Endothelial cell (in vitro differentiated cells): ENCODE results near the gene SRSF10. TPM values are rescaled to one million over a fixed set of nuclear protein-coding genes. Genes with fewer than 3 reads are reported as not detected.
"Not testable (repeated sequence)": the region's sequence is repeated elsewhere in the genome, so short reads cannot be mapped to it uniquely, and the experiment has no call there.

Source experiments
- DNase-seq: peaks from one replicate; pipeline ENCODE4 v3.0.0; 2021; ENCODE audit warnings: low spot score
- H3K27ac Mint-ChIP-seq: one replicate; pipeline ENCODE4 v1.8.0; 2021; ENCODE audit warnings: mixed read lengths, inconsistent platforms; ENCODE audit not compliant: unreplicated experiment
- H3K27me3 Mint-ChIP-seq: one replicate; pipeline ENCODE4 v1.8.0; 2021; ENCODE audit warnings: mild to moderate bottlenecking, moderate library complexity, mixed read lengths, inconsistent platforms; ENCODE audit not compliant: unreplicated experiment
- H3K36me3 Mint-ChIP-seq: one replicate; pipeline ENCODE4 v1.8.0; 2021; ENCODE audit warnings: mild to moderate bottlenecking, low read depth, mixed read lengths, inconsistent platforms; ENCODE audit not compliant: unreplicated experiment
- H3K4me1 Mint-ChIP-seq: one replicate; pipeline ENCODE4 v1.8.0; 2021; ENCODE audit warnings: mild to moderate bottlenecking, mixed read lengths, inconsistent platforms; ENCODE audit not compliant: unreplicated experiment
- H3K4me3 Mint-ChIP-seq: one replicate; pipeline ENCODE4 v1.8.0; 2021; ENCODE audit warnings: mild to moderate bottlenecking, mixed read lengths, inconsistent platforms; ENCODE audit not compliant: unreplicated experiment
- H3K9me3 Mint-ChIP-seq: one replicate; pipeline ENCODE4 v1.8.0; 2021; ENCODE audit warnings: mixed read lengths, inconsistent platforms; ENCODE audit not compliant: unreplicated experiment
- CTCF ChIP-seq: fragments of 200-600 bp; sonication (generic); IDR thresholded peaks from one replicate; pipeline ENCODE4 v1.5.0; 2021; ENCODE audit warnings: antibody characterized with exemption; ENCODE audit not compliant: unreplicated experiment
- total RNA-seq: library from RNA; stranded (reverse); fragmentation: NEBNext Ultra II Directional; extraction: Animal tissue kit (Norgen Biotek cat#: 25700); gene quantifications from one replicate; pipeline ENCODE4 v1.2.1, GENCODE V29; 2021; ENCODE audit not compliant: unreplicated experiment

The SRSF10 gene
- total RNA-seq, 1 donor from 2014 or later = 101 TPM

GRCh38 chr1:23996700-23997229 lies 16.6 kb upstream of the SRSF10 start:
- Mint-ChIP-seq H3K27me3 (no peaks in the 10 kb centered on the region), H3K4me3 (no peak overlapping the region), H3K36me3 (peaks cover 4% of the 10 kb centered on the region), H3K9me3 (no peaks in the 10 kb centered on the region), H3K27ac (no peak overlapping the region), H3K4me1 (peaks cover 2% of the 10 kb centered on the region)
- no peak for TF ChIP-seq CTCF
- no peak for DNase-seq

GRCh38 chr1:23995431-23995837 lies 15.3 kb upstream of the SRSF10 start:
- peaks cover 4% of the 10 kb centered on the region for H3K36me3 Mint-ChIP-seq
- no peak overlapping the region for H3K27ac Mint-ChIP-seq
- no peak for TF ChIP-seq CTCF
- H3K4me1 Mint-ChIP-seq = peaks cover 2% of the 10 kb centered on the region
- no peaks in the 10 kb centered on the region for H3K9me3 Mint-ChIP-seq
- DNase-seq = no peak
- H3K4me3 Mint-ChIP-seq = no peak overlapping the region
- H3K27me3 Mint-ChIP-seq = peaks cover 2% of the 10 kb centered on the region

- not testable (repeated sequence) for H3K9me3 Mint-ChIP-seq, H3K27me3 Mint-ChIP-seq, H3K36me3 Mint-ChIP-seq, H3K27ac Mint-ChIP-seq, DNase-seq, H3K4me3 Mint-ChIP-seq, H3K4me1 Mint-ChIP-seq
Observed at GRCh38 chr1:23992011-23992410, 11.9 kb upstream of the SRSF10 start.

- H3K9me3 Mint-ChIP-seq = no peaks in the 10 kb centered on the region
- no peak for TF ChIP-seq CTCF
Observed at GRCh38 chr1:23989263-23989662, 9.1 kb upstream of the SRSF10 start.

GRCh38 chr1:23987038-23987437 lies 6.9 kb upstream of the SRSF10 start:
- DNase-seq, H3K27ac Mint-ChIP-seq, H3K27me3 Mint-ChIP-seq, H3K4me3 Mint-ChIP-seq, H3K36me3 Mint-ChIP-seq, H3K4me1 Mint-ChIP-seq, H3K9me3 Mint-ChIP-seq: not testable (repeated sequence)

More at GRCh38 chr1:23989263-23989662, 9.1 kb upstream of the SRSF10 start:
- Mint-ChIP-seq H3K4me3 (no peak overlapping the region), H3K36me3 (no peaks in the 10 kb centered on the region), H3K4me1 (no peaks in the 10 kb centered on the region), H3K27ac (no peak overlapping the region), H3K27me3 (peaks cover 2% of the 10 kb centered on the region)
- no peak for DNase-seq

GRCh38 chr1:23984417-23985186 lies 4.5 kb upstream of the SRSF10 start:
- Mint-ChIP-seq H3K27ac (no peak overlapping the region), H3K36me3 (no peaks in the 10 kb centered on the region), H3K9me3 (no peaks in the 10 kb centered on the region), H3K4me3 (no peak overlapping the region), H3K4me1 (peaks cover 5% of the 10 kb centered on the region), H3K27me3 (peaks cover 1% of the 10 kb centered on the region)
- no peak for DNase-seq
- no peak for TF ChIP-seq CTCF
